Duodenal mucosa (tissue), 2 donors: ENCODE data around the gene E2F6.
A peak's percentile ranks its signal among the peaks of the same experiment; 100 is the strongest.

Experiments
- H3K27ac ChIP-seq: one replicate; pipeline ENCODE4 v1.7.0; 2013; ENCODE audit warnings: low read depth, low read length
- H3K27me3 ChIP-seq, 2 donors: one replicate each; pipeline ENCODE4 v1.7.0; 2013; ENCODE audit warnings: low read length in 2 of 2, control low read depth in 1 of 2; ENCODE audit not compliant: insufficient read depth in 2 of 2, control insufficient read depth in 1 of 2
- H3K36me3 ChIP-seq, 2 donors: one replicate each; pipeline ENCODE4 v1.7.0; 2013; ENCODE audit warnings: low read length in 2 of 2, control low read depth in 1 of 2; ENCODE audit not compliant: insufficient read depth in 2 of 2, control insufficient read depth in 1 of 2
- H3K4me1 ChIP-seq, 2 donors: one replicate each; pipeline ENCODE4 v1.7.0; 2013; ENCODE audit warnings: low read length in 2 of 2, control low read depth in 1 of 2; ENCODE audit not compliant: insufficient read depth in 2 of 2, control insufficient read depth in 1 of 2
- H3K4me3 ChIP-seq, 2 donors: one replicate each; pipeline ENCODE4 v1.7.0; 2013; ENCODE audit warnings: low read length in 2 of 2, low read depth in 1 of 2
- H3K9ac ChIP-seq, 2 donors: one replicate each; pipeline ENCODE4 v1.7.0; 2013; ENCODE audit warnings: low read length in 2 of 2, low read depth in 1 of 2
- H3K9me3 ChIP-seq, 2 donors: one replicate each; pipeline ENCODE4 v1.7.0; 2013; ENCODE audit warnings: low read length in 2 of 2, control low read depth in 1 of 2; ENCODE audit not compliant: control insufficient read depth in 1 of 2

Gene E2F6

GRCh38 chr2:11465485-11466306 lies at the start of gene E2F6:
E2F6 (minus strand) TSS chr2:11466161; CDS start chr2:11465879, 282 bp downstream.
- Histone ChIP-seq H3K4me1 (peaks cover 0 to 8% of the 10 kb centered on the region in 2 donors), H3K27me3 (no peaks in the 10 kb centered on the region), H3K4me3 (peak within 1 kb of the TSS; percentile 80 to 83), H3K36me3 (peaks cover 0 to under 1% of the 10 kb centered on the region in 2 donors), H3K9me3 (no peaks in the 10 kb centered on the region), H3K27ac (peak within 1 kb of the TSS; percentile 75), H3K9ac (peak within 1 kb of the TSS; percentile 38 to 59)

- Histone ChIP-seq H3K4me1 (no peaks in the 10 kb centered on the region), H3K9ac (no peak overlapping the region), H3K27ac (no peak overlapping the region), H3K9me3 (no peaks in the 10 kb centered on the region), H3K27me3 (no peaks in the 10 kb centered on the region), H3K4me3 (no peak overlapping the region), H3K36me3 (no peaks in the 10 kb centered on the region)
These were observed 49.6 kb upstream of the E2F6 start for GRCh38 chr2:11515490-11515981.

- H3K4me1 ChIP-seq: no peaks in the 10 kb centered on the region
- H3K4me3 ChIP-seq: no peak overlapping the region
- H3K27ac ChIP-seq: no peak overlapping the region
- H3K36me3 ChIP-seq: no peaks in the 10 kb centered on the region
- no peaks in the 10 kb centered on the region for H3K9me3 ChIP-seq
- H3K27me3 ChIP-seq: no peaks in the 10 kb centered on the region
- H3K9ac ChIP-seq: no peak overlapping the region
These were observed 48.9 kb upstream of the E2F6 start for GRCh38 chr2:11514904-11515303.

- Histone ChIP-seq H3K4me3 (no peak overlapping the region), H3K9ac (no peak overlapping the region), H3K27me3 (no peaks in the 10 kb centered on the region), H3K27ac (no peak overlapping the region), H3K4me1 (no peaks in the 10 kb centered on the region), H3K36me3 (no peaks in the 10 kb centered on the region), H3K9me3 (no peaks in the 10 kb centered on the region)
These were observed 48.2 kb upstream of the E2F6 start for GRCh38 chr2:11514081-11514730.

GRCh38 chr2:11513319-11513718 lies 47.4 kb upstream of the E2F6 start:
- Histone ChIP-seq H3K36me3 (no peaks in the 10 kb centered on the region), H3K4me1 (no peaks in the 10 kb centered on the region), H3K9ac (no peak overlapping the region), H3K27me3 (no peaks in the 10 kb centered on the region), H3K4me3 (no peak overlapping the region), H3K9me3 (no peaks in the 10 kb centered on the region), H3K27ac (no peak overlapping the region)

GRCh38 chr2:11512431-11512830 lies 46.5 kb upstream of the E2F6 start:
- H3K4me3 ChIP-seq: no peak overlapping the region
- no peaks in the 10 kb centered on the region for H3K9me3 ChIP-seq

GRCh38 chr2:11509657-11510360 lies 43.8 kb upstream of the E2F6 start:
- no peak overlapping the region for H3K4me3 ChIP-seq
- no peak overlapping the region for H3K9ac ChIP-seq
- peaks cover 3 to 8% of the 10 kb centered on the region in 2 donors for H3K4me1 ChIP-seq
- H3K9me3 ChIP-seq: no peaks in the 10 kb centered on the region
- H3K27ac ChIP-seq: no peak overlapping the region
- H3K27me3 ChIP-seq: no peaks in the 10 kb centered on the region
- H3K36me3 ChIP-seq: no peaks in the 10 kb centered on the region

More at GRCh38 chr2:11512431-11512830, 46.5 kb upstream of the E2F6 start:
- Histone ChIP-seq H3K9ac (no peak overlapping the region), H3K27ac (no peak overlapping the region), H3K36me3 (no peaks in the 10 kb centered on the region), H3K4me1 (peaks cover 2 to 4% of the 10 kb centered on the region in 2 donors), H3K27me3 (no peaks in the 10 kb centered on the region)

GRCh38 chr2:11508279-11508678 lies 42.3 kb upstream of the E2F6 start:
- H3K9ac ChIP-seq: no peak overlapping the region
- peaks cover 3 to 8% of the 10 kb centered on the region in 2 donors for H3K4me1 ChIP-seq
- H3K9me3 ChIP-seq: no peaks in the 10 kb centered on the region
- no peaks in the 10 kb centered on the region for H3K27me3 ChIP-seq
- no peaks in the 10 kb centered on the region for H3K36me3 ChIP-seq
- no peak overlapping the region for H3K27ac ChIP-seq
- no peak overlapping the region for H3K4me3 ChIP-seq

- no peak overlapping the region for H3K4me3 ChIP-seq
- H3K36me3 ChIP-seq: no peaks in the 10 kb centered on the region
- H3K27me3 ChIP-seq: no peaks in the 10 kb centered on the region
- H3K9ac ChIP-seq: no peak overlapping the region
- peaks cover 3 to 8% of the 10 kb centered on the region in 2 donors for H3K4me1 ChIP-seq
- H3K27ac ChIP-seq: no peak overlapping the region
- H3K9me3 ChIP-seq: no peaks in the 10 kb centered on the region
These were observed 41.6 kb upstream of the E2F6 start for GRCh38 chr2:11507517-11507916.

GRCh38 chr2:11506611-11506969 lies 40.6 kb upstream of the E2F6 start:
- H3K9me3 ChIP-seq: no peaks in the 10 kb centered on the region
- no peaks in the 10 kb centered on the region for H3K36me3 ChIP-seq
- peaks cover 3 to 8% of the 10 kb centered on the region in 2 donors for H3K4me1 ChIP-seq
- no peak overlapping the region for H3K27ac ChIP-seq
- H3K27me3 ChIP-seq: no peaks in the 10 kb centered on the region
- H3K9ac ChIP-seq: no peak overlapping the region
- H3K4me3 ChIP-seq: no peak overlapping the region
